ENCODE data around the gene CALML6.

CALML6 gene

DNA sequence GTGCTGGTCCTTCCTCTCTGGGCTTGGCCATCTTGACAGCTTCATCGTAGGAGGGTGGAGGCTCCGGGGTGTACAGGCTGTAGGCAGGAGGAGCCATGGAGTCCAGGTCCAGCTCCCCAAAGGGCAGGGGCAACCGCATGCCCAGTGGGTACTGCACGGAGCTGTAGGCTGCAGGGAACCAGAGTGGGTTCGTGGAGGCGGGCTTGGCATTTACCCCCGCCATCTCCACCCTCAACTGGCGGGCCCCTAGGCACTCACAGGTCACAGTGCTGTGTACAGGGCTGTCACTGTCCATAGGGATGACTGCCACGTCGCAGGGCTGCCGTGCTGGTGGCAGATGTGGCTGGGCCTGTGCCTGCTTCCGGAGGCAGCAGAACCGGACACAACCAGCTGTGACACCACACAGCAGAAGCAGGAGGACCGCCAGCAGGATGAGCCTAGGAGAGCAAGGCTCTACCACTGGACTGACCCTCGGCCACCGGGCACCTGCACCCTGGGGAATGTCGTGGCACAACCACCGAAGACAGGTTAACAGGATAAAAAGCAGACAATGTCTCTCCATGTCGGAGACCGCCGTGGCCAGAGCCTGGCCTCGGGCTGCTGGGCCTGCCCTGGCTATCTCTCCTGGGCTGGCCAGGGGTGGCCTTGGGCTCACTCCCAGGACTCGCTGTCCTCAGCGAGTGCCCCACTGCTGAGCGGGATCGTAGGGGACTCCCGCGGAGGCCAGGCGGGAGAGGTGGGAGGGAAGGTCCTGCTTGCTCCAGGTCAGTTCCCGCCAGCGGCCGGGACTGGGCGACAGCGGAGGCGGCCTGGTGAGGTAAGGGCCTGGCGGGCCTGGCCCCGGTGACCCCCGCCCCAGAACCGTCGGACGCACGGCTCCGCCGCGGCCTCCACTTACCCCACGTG is 3.2 kb downstream of the CALML6 start:
- no peak for DNase-seq (ENCODE audit: low read depth)
- TF ChIP-seq, protein P1, sequence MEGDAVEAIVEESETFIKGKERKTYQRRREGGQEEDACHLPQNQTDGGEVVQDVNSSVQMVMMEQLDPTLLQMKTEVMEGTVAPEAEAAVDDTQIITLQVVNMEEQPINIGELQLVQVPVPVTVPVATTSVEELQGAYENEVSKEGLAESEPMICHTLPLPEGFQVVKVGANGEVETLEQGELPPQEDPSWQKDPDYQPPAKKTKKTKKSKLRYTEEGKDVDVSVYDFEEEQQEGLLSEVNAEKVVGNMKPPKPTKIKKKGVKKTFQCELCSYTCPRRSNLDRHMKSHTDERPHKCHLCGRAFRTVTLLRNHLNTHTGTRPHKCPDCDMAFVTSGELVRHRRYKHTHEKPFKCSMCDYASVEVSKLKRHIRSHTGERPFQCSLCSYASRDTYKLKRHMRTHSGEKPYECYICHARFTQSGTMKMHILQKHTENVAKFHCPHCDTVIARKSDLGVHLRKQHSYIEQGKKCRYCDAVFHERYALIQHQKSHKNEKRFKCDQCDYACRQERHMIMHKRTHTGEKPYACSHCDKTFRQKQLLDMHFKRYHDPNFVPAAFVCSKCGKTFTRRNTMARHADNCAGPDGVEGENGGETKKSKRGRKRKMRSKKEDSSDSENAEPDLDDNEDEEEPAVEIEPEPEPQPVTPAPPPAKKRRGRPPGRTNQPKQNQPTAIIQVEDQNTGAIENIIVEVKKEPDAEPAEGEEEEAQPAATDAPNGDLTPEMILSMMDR (IDR thresholded peaks at IDR 0.05; ENCODE audit: control insufficient read depth, extremely low read depth, insufficient read depth): no peak
- peak overlapping the region; percentile 63 for H3K4me3 ChIP-seq (ENCODE audit: low read depth, low read length)

DNA sequence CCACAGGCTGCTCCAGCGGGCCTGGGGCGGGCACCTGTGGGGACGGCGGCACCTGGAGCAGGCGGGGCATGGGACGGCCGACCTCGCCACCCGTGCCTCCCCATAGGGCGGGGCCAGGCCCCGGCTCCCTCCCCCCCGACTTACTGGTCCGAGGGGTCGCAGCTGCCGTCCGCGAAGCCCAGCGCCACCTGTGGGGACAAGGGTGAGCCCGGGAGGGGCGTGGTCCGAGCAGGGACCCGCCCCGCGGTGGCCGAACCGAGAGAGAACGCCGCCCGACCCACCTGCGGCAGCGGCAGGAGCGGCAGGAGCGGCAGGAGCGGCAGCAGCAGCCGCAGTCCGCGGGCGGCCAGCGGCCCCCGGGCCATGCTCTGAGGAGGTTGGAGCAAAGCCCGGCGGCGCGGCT is 3.8 kb downstream of the CALML6 start, which contains the start of gene TMEM52:
Gene TMEM52 (minus strand): TSS at position 379 of the 403 bp plus-strand sequence. CDS start 14 bp downstream, at position 365.
- peak within 1 kb of the TSS; percentile 63 for H3K4me3 ChIP-seq (ENCODE audit: low read depth, low read length)
- DNase-seq (ENCODE audit: low read depth): peak; percentile 23
- TF ChIP-seq, protein P1 (IDR thresholded peaks at IDR 0.05; ENCODE audit: control insufficient read depth, extremely low read depth, insufficient read depth): peak; percentile 26; the same call in 1 of the 2 replicates

DNA sequence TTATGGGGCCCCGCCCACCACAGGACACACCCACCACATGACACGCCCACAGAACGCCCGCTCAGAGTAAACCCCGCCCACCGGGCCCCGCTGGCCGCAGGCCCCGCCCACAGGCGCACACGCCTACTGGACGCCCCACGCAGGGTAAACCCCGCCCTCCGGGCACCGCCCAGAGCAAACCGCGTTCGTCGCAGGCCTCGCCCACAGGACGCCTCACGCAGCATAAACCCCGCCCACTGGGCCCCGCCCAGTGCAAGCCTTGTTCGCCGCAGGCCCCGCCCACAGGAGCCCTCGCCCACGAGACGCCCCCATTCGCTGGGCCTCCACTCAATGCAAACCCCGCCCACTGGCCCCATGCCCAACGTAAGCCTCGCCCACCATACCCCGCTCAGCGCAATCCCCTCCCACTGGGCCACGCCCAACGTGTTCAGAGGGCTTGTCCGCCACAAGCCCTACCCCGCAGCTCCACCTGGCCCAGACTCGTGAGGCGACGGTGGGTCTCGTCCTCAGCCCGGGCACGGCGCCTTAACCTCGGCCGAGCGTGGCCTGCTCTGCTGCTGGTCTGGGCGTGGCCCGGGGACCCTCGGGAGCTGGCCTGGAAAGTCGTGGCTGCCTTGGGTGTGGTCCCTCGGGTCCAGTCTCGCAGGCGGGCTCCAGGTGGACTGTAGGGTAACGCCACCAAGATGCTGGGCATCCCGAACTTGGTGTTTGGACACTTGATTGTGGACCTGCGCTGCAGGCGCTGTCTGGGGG is 4.4 kb downstream of the CALML6 start:
- H3K4me3 ChIP-seq (ENCODE audit: low read depth, low read length): peak overlapping the region; percentile 63
- TF ChIP-seq, protein P1 (IDR thresholded peaks at IDR 0.05; ENCODE audit: control insufficient read depth, extremely low read depth, insufficient read depth): no peak
- DNase-seq (ENCODE audit: low read depth): peak; percentile 83

DNA sequence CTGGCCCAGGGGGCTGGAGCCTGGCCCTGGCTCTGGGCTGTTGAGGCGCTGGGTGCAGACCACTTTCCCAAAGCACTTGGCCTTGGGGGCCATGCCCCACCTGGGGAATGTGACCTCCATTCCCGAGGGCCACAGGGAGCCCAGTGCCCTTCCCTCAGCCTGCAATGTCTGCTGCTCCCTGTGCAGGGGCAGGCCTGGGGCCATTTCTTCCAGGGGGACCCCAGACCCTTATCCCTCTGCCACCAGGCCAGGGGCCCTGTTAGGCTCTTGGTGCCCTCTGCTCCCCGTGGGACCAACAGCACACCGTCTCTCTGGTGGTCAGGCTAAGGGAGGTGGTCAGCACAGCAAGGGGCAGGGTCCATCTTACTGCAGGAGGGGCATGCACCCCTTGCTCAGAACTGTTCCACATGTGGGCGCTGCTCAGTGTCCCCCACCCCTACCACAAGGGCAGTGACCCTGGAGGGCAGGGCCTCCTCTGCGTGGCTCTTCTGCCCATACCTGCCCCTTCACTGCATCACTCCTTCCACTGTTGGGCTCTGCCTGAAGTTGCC is 5.1 kb downstream of the CALML6 start:
- DNase-seq (ENCODE audit: low read depth): no peak
- no peak overlapping the region for H3K4me3 ChIP-seq (ENCODE audit: low read depth, low read length)
- TF ChIP-seq, protein P1 (IDR thresholded peaks at IDR 0.05; ENCODE audit: control insufficient read depth, extremely low read depth, insufficient read depth): no peak

DNA sequence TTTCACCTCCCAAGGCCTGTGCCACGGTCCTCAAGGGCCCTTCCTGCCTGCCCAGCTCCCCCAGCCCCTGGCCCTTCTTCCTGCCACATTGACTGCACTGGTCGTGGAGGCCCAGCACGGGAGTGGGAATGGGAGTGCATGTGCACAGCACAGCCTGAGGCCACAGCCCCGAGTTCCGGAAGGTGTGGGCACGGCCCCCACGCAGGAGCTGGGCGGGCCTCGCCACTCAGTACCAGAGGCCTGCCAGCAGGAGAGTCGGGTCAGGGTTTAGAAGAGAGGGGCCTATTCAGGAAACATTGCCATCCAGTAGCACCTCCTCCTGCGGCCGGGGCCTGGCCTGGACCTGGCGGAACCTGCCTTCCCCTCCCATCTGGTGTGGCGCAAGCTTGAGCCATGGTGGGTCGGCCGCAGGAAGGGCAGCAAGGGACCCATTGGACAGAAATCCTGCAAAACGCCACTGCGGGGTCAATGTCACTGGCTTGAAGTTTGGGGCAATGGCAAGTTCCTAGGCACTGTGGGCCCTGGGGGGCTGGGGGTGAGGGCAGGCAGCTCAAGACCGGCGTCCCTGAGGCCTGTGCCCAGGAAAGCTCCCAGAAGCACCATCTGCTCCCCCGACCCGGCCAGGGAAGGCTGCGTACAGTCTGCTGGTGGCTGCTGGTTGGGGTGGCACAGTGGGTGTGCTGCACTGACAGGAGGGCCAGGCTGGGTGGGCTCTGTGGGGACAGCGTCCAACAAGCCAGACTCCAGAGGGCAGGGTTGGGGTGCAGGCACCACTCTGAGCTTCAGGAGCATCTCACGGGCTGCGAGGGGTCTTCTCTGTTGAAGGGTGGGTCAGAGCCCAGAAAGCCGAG is 5.8 kb downstream of the CALML6 start:
- no peak overlapping the region for H3K4me3 ChIP-seq (ENCODE audit: low read depth, low read length)

More for the DNA sequence above, 5.8 kb downstream of the CALML6 start:
- no peak for DNase-seq (ENCODE audit: low read depth)
- TF ChIP-seq, protein P1 (IDR thresholded peaks at IDR 0.05; ENCODE audit: control insufficient read depth, extremely low read depth, insufficient read depth): no peak
